ENCODE measurements around the gene RPTOR.
A peak's percentile ranks its signal among the peaks of the same experiment; 100 is the strongest.

Gene RPTOR

DNA sequence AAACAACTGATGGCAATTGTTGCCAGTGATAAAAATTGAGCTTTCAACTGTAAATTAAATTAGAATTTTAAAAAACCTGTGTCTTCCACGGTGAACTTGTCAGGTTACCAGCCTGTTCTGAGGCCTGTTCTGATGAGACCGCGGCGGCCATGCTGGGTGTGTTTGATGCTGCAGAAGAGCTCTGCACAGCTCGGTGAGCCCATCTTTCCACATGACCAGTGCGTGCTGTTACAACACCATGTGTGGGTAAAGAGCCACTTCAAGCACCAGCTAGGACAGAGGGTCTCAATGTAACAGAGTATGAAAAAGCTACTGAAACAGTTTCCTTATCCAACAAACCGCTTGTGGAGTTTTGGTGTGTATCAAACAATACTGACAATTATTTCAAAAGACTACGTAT lies 48.5 kb downstream of the RPTOR start:
- no peak for DNase-seq (ENCODE audit: low spot score)

GRCh38 chr17:80594431-80595269 lies 50.0 kb downstream of the RPTOR start:
- DNase-seq (ENCODE audit: low spot score) = no peak

DNA sequence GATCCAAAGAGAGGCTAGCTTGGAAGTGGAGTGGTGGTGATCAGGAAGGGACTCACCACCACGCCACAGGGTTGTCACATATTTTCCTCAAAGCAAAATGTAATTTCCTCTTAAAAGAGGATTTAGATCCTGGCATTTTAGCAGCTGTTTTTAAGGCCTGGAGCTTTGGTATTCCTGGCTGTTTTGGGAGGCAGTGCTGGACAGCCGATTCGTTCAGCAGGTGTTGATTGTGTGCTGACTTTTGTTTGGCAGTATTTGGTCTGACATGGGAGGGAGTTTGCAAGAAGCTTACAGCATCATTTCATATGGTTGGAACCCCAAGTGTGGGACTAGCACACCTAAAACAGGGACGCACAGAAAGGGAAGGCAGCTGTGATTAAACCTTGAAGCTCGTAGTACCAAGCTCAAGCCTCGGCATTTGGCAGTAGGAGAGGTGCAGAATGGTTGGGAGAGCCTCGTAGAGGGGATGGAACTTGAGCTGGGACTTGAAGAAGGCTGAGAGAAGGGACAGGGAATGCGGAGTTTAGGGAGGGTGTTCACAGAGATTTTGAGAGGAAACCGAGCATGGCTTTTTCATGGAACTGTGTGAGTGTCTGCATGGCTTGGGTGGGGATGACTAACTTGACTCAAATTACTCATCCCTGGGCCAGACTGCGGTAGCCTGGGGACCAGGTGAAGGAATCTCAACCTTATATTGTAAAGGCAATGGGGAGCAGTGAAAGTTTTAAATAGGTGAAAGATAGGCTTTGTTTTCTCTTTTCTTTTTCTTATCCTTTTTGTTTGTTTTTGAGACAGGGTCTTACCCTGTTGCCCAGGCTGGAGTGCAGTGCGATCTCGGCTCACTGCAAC lies 52.3 kb downstream of the RPTOR start:
- DNase-seq (ENCODE audit: low spot score) = no peak

DNA sequence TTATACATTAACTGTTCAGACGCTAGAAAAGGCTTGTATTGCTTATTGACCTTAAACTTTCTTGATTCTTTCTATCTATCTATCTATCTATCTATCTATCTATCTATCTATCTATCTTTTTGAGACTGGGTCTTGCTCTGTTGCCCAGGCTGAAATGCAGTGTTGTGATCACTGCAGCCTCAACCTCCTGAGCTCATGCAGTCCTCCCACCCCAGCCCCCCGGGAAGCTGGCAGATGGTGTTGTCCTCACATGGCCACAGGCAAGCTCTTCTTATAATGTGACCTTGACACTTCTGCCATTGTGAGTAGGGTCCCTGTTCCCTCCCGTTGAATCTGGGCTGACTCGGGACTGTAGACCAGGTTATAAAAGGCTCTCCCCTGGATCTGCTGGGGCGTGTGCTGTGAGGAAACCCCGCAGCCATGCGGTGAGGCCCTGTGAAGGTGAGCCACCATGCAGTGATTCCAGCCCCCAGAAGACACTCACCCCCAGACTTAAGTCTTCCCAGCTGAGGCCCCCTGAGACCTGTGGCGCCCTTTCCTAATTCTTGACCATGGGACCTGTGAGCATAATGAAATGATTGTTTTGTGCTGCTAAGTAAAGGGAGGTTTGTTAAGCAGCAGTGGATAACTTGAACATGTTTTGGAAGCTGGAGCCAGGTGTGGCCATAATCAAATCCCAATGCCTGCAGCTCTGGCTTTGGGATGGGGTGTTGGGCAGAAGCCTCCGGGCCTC lies 54.3 kb downstream of the RPTOR start:
- no peak for DNase-seq (ENCODE audit: low spot score)

GRCh38 chr17:80599546-80600305 lies 55.1 kb downstream of the RPTOR start:
- no peak for DNase-seq (ENCODE audit: low spot score)

DNA sequence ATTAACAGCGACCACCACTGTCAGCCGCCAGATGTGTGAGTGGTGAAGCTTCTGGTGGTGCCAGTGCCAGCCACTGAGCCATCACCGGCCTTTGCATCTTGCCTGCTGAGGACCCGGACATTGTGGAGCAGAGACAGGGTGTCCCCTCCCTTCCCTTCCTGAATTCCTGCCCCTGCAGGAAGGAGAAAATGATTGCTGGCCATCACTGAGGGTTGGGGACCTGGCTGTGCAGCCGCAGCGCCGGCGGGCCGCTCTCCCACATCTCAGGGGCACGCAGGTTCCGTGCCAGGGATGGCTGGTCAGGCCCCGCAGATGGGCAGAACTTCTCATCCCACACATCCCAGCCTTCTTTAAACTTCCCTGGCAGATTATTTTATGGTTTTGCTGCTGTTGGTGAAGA lies 56.5 kb downstream of the RPTOR start:
- no peak for DNase-seq (ENCODE audit: low spot score)

- no peak for DNase-seq (ENCODE audit: low spot score)
Measured at GRCh38 chr17:80603396-80603795, 58.8 kb downstream of the RPTOR start.

GRCh38 chr17:80604009-80604669 lies 59.5 kb downstream of the RPTOR start:
- no peak for DNase-seq (ENCODE audit: low spot score)

DNA sequence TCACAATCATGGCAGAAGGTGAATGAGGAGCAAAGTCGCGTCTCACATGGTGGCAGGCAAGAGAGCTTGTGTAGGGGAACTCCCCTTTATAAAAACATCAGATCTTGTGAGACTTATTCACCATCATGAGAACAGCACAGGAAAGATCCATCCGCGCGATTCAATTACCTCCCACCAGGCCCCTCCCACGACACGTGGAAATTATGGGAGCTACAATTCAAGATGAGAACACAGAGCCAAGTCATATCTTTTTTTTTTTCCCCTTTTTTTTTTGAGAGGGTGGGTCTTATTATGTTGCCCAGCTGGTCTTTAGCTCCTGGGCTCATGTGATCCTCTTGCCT lies 60.0 kb downstream of the RPTOR start:
- DNase-seq (ENCODE audit: low spot score) = no peak

GRCh38 chr17:80605326-80606066 lies 60.9 kb downstream of the RPTOR start:
- peak; percentile 86 for DNase-seq (ENCODE audit: low spot score)

DNA sequence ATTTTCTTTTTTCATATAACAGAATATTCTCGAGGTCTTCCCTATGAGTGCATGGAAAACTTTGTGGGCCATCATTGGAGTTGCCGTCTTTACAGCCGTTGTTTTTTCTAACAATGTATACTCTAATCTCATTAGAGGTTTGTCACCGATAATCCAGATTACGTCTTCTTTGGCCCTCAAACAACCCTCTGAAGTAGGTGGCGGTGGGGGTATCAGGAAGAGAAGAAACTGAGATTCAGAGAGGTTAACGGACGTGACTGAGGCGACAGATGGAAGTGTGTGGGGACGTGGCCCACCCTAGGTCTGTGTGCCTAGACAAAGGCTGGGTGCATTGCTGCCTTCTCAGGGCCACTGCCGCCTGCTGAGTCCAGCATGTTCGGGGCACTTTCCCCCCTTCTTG lies 63.7 kb downstream of the RPTOR start:
- no peak for DNase-seq (ENCODE audit: low spot score)

GRCh38 chr17:80609757-80610156 lies 65.1 kb downstream of the RPTOR start:
- DNase-seq (ENCODE audit: low spot score) = no peak

GRCh38 chr17:80611816-80612215 lies 67.2 kb downstream of the RPTOR start:
- DNase-seq (ENCODE audit: low spot score) = no peak

DNA sequence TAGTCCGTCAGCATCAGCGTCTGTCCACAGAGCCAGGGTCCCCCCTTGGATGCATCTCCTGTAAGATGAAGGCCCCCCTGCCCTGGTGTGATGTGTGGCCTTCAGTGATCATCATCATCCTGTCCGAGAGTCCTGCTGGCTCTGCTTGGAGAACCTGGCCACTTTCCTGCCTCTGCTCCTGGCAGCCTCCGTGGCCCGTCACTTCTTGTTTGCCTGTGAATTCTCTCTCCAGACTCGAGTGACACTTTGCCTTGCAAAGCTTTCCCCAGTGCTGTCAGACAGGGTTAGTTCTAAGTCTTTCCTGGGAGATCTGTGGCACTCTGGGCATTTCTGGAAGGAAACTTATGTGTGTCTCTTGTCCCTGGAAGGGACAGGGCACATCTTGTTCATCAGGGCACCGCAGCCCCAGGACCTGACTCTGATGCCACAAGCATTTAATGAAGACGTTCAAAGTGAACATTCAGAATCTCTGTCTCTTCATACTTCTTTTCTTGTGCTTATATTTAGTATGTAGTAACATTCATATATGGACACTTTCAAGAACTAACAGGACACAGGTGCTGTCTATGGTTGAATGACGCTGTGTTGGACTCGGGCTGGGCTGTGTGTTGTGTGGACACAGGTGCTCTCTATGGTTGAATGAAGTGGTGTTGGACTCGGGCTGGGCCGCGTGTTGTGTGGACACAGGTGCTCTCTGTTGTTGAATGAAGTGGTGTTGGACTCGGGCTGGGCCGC lies 68.5 kb downstream of the RPTOR start:
- DNase-seq (ENCODE audit: low spot score) = peak; percentile 29

GRCh38 chr17:80613732-80614071 lies 69.1 kb downstream of the RPTOR start:
- DNase-seq (ENCODE audit: low spot score) = no peak

GRCh38 chr17:80614332-80615047 lies 69.9 kb downstream of the RPTOR start:
- no peak for DNase-seq (ENCODE audit: low spot score)

DNA sequence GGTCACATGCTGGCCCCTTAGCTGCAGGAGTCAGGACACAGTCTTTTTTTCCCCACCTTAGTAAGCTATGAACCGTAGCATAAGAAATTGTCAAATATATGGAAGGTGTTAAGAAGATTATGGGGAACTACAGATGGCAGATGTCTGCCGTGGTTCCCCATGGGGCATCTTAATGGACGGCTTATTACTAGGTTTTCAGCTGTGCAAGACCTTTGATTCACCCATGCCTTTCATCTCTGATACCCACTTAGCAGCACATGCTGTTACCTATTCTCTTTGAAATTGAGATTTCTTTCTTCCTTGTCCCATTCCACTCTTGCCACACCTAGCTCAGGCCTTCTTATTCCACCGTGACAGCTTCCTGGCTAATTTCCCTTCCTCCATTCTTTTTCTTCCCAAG lies 70.7 kb downstream of the RPTOR start:
- DNase-seq (ENCODE audit: low spot score) = no peak

DNA sequence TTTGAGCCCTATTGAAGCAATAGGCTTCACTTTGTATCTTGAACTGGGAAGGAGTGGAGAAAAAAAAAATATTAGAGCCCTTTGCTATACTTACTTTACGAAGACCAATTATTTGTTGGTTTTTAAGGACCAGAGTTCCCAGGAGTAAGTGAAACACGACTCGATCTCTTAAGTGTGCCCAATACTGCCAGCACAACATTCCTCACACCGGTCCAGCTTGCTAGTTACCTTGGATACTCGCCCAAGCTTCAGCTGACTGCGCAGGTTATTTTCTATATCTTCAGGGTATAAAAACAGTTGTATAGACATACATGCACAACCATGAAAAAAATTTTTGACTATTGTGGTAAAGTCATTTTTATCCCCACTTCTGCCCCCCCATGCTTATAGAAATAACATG lies 72.1 kb downstream of the RPTOR start:
- no peak for DNase-seq (ENCODE audit: low spot score)

DNA sequence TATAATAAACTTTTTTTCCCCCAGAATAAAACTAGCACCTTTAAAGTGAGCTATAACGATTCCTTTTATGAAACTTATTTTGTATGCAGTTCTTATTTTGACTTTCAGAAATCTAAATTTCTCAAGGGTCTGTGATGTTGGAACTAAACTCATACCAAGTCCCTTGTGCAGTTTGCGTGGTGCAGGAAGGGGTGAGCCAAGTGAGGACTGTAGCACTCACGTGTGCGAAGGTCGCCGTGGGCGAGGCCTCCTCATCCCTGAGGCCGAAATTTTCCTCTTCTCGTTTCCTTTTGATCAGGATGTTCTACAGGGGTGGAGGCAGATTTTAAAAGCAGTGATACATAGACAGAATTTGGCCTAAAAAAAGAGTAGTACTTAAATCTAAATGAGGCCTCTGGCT lies 73.7 kb downstream of the RPTOR start:
- DNase-seq (ENCODE audit: low spot score) = no peak

Data from germinal center (tissue), 1 donor.